Thyroid gland (tissue), 4 donors: ENCODE measurements around the gene POR.
"Not testable (repeated sequence)": the region's sequence is repeated elsewhere in the genome, so short reads cannot be mapped to it uniquely, and the experiment has no call there.

Experiments used
- CTCF ChIP-seq, 6 experiments: fragments of 200-600 bp in 3 of 6; fragments of 450-650 bp in 3 of 6; sonication (generic) in 3 of 6; IDR thresholded peaks; one replicate each; pipeline ENCODE4 v1.5.1; 2016 to 2019; ENCODE audit warnings: antibody characterized with exemption in 6 of 6, mild to moderate bottlenecking in 2 of 6, inconsistent platforms in 1 of 6, moderate library complexity in 1 of 6
- POLR2A ChIP-seq, 2 donors: fragments of 450-650 bp; IDR thresholded peaks; one replicate each; pipeline ENCODE4 v1.6.1; 2017; ENCODE audit warnings: antibody characterized with exemption in 2 of 2, mild to moderate bottlenecking in 2 of 2, moderate library complexity in 1 of 2

- not testable (repeated sequence) for TF ChIP-seq CTCF, POLR2A (IDR thresholded peaks at IDR 0.05)
Measured at GRCh38 chr7:75907668-75908039, 7.3 kb upstream of the POR start.
